Amniotic stem cell (primary cell): ENCODE measurements around the gene NRG3.

Experiments used
- DNase-seq: peaks from one replicate; lab custom pipeline; 2025; lab: John Stamatoyannopoulos, UW

Gene NRG3

DNA sequence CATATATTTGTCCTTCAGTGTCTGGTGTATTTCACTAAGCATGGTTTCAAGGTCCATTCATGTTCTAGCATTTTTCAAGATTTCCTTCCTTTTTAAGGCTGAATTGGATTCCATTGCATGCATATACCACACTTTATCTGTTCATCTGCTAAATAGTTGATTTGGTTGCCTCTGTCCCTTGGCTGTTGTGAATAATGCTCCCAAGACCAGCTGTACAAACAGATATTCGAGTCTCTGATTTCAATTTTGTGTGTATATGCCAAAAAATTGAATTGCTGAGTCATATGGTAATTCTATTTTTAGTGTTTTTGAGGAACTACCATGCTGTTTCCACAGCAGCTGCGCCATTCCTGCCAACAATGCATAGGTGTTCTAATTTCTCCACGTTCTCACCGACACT is 216.4 kb downstream of the NRG3 start:
- no peak for DNase-seq

DNA sequence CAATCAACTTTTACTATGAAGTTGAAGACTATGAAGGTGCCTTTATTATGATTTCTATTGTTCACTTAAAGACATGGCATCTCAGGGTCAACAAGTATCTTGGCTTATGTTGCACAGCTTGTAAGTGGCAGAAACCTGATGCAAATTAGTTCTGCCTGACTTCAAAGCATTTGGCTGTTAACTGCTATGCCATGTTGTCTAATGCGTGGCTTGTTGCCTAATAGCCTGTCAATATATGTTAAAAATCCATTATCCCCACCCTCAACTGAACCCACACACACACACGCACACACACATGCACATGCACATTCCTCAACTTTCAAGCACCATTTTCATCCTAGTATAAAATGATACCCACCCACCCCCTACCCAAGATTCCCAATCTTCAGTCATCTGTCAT is 217.1 kb downstream of the NRG3 start:
- DNase-seq = no peak

DNA sequence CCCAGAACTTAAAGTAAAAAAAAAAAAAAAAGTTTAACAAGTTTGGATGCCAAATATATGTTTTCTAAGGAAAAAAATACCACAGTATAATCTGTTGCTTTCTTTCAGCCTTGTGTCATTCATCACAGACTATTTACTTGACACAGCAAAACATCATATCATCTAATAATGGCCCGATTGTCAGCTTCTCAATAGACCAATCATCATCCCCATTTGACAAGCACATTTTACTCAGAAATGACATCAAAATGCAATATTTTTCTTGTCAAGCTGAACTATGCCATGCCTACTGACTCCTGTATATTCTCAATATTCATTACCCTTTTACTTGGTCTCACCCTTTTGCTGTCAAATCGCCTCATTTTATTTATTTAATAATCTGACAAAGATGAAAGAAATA is 249.7 kb downstream of the NRG3 start:
- DNase-seq = no peak

DNA sequence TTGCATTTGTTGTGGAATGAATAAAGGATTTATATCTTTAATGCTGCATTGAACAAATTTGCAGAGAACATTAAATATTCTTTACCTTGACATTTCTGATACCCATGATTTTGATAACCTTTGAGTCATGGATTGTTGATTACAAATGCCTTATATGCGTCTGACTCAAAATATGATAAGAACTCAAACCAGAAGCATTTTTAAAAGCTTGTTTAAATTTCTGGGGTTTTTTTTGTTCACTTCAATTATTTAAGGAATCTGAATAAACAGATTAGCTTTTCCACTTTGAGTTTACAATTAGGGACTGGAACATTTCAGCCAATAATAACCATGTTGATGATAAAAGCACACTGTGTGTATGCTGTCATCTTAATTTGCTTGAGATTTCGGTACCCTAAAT is 253.5 kb downstream of the NRG3 start:
- DNase-seq = no peak

DNA sequence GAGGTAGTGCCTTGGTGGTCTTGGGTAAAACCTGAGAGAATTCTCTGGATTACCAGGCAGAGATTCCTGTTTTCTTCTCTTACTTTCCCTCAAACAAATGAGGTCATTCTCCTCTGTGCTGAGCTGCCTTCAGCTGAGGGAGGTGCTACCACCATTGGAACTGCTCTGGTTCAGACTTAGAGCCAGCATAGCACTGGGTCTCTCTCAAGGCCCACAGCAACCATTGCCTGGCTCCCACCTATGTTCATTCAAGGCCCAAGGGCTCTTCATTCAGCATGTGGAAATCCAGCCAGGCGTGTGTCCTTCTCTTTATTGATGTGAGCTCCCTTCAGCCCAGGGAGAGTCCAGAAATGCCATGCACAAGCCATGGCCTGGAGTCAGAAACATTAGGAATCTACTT is 261.1 kb downstream of the NRG3 start:
- DNase-seq = no peak

DNA sequence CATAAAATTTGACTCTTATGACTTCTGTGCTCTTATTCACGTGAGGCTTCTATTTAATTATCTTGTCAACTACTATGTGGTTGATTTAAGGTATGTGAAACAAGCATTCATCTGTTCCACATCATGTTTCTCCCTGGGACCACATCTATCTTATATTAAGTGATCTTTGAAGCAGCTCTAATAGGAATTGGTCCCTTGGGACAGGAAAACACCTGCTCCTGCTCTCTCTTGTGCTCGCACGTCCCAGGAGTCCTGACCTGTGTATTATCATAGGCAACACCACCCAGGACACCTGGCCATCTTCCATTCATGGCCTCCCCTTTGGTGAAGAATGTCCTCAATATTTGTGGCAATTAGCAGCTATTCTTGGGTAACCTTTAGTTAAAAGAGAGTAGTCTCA is 269.2 kb downstream of the NRG3 start:
- no peak for DNase-seq

DNA sequence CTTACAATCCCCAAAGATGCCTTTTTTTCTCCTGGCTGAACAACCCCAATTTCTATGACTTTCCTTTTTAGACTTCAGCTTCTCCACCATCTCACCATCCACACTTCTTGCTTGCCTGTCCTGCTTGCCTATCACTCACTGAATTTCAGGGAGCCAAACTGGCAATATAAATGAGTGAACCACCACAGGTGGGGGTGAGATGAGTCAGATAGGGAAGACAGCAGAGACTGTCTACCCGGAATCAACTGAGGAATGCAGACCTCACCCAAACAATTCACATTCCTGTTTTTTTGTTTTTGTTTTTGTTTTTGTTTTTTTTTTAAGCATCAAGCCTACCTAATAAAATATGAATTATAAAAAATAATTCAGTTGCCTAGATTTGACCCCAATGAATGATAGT is 273.8 kb downstream of the NRG3 start:
- no peak for DNase-seq

DNA sequence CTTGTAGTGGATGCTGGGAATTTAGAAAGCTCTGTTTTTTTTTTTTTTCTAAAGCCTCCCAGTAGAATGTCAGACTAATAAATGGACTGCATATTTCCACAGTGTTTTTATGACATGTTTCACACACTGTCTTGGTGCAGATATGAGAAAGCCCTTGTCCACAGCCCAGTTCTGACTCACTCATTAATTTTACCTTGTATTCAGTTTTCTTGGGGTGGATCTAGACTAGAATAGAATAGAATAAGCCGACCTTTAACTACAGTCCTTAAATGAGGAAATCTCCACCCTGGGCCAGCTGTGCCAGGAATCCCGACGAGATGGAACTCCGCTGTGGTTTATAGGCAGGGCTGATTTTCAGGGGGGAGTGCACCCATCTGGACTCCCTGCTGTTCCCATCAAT is 274.7 kb downstream of the NRG3 start:
- no peak for DNase-seq

DNA sequence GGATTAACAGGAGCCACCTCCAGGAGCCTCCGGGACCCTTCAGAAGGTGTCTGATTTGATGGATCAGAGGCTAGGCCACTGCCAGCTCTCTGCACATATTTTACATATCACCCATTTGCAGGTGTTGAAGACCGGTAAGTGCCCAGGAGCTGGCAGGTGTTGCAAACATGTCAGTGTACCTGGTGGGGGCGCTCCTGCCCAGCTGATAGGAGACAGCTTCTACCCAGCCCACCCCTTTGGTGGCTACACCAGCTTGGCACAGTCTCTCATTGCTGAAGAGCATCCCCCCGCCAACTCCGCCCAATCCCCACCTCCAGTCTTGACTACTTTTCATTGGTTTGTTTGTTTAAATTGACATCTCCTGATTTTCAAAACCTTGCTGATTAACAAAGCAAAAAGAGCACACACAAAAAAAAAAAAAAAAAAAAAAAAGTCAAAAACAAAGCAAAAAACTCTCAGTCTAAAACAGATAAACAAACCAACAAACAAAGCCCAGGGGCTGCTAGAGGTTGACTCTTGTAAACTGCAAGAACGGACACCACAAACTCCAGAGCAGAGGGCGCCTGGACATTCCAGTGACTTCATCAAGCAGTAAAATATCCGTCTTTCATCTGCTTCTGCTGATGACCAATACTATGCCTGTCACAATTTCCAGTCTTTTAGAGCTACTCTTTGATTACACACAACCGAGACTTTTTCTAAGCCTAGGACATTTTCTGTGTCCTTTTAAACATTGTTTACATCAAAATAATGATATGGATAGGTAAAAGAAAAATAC is 275.3 kb downstream of the NRG3 start:
- no peak for DNase-seq

DNA sequence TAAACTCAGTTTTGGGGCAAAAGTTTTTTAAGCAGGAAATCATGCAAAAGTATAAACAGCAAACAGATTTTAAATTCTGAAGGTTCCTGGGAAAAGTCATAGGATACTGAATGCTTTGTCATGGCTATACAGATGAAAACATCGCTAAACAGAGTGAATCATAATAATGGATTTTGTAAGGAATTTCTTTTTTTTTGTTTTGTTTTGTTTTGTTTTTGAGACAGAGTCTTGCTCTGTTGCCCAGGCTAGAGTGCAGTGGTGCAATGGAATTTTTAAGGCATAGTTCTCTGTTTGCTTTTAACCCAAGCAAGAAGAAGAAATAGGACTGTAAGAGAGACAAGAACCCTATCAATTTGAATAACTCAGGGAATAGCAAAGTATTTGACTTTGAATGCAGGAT is 285.3 kb downstream of the NRG3 start:
- no peak for DNase-seq

DNA sequence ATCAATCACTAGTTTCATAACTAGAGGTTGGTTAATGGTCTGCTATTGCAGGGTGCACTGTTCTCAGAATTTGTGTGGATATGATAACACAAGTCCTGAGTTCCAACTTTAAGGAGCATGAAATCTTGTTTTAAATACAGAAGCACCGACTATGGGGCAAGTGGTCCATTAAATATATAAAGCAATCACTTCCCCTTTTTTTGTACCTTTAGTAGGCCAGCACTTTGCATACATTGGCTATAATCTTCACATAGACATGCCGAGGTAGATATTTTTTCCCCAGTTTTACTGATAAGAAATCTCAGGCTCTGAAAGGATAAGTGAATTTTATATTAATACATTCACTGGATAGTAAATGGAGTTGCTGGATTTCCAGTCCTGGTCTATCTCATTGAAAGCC is 286.3 kb downstream of the NRG3 start:
- no peak for DNase-seq

DNA sequence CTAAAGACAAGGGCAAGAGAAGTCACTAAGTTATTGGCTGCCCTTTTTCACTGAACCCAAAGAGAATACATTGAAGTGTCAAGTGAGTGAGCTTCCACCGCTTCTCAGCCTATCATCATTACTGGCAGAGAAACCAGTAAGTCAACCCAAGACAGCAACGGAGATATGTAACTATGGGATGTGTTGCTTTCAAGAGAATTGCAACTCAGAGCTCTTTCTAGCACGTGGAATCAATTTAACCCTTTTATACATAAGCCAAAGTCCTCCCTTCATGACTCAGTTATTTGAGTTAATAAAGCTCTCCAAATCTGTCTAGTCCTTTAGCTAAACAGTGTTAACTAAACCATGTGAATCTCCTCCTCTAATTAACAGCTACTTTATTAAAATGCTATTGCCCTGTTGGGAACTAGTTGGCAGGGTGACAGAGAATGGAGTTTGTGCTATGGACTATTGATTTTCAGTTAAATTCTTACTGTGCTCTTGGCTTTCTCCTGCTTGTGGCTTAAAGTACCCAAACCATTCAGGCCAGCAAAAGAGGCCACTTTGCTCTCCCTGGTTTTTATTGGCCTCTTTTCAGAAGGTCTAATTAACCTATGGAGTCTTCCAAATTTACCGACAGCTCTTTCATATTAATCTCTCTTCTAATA is 287.7 kb downstream of the NRG3 start:
- DNase-seq = no peak

DNA sequence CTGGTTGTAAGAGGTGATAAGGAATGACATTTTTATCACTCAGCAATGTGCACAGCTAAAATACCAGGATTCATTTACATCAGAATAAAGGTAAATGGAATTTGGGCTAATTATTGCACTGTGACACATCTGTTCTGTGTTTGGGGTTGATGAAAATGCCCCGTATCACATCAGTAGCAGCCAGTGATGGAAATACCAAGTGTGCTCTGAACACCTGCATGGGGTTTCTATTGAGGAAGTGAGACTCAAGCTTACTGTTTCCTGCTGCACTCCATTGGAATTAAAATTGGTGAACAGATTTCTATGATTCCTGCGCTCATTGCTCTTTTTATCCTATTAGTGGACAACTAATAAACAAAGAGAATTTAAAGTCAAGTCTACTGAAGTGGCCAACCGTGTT is 296.9 kb downstream of the NRG3 start:
- DNase-seq = no peak

DNA sequence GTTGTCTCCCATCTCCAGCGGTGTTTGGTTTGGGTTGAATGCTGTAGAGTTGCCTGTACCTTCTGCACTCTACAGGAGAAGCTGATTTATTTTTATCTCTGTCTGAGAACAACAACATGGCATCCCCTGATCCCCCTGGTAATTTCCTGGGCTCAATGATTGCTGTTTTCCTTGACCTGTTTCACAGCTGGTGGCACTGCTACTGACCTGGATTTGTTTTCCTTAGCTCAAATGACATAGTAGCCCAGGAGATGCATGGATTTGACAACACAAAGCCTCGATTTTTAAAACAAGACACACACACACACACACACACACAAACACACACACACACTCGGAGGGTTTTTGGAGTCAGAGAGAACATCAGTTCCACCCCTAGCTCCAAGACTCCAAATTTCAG is 301.6 kb downstream of the NRG3 start:
- DNase-seq = no peak

DNA sequence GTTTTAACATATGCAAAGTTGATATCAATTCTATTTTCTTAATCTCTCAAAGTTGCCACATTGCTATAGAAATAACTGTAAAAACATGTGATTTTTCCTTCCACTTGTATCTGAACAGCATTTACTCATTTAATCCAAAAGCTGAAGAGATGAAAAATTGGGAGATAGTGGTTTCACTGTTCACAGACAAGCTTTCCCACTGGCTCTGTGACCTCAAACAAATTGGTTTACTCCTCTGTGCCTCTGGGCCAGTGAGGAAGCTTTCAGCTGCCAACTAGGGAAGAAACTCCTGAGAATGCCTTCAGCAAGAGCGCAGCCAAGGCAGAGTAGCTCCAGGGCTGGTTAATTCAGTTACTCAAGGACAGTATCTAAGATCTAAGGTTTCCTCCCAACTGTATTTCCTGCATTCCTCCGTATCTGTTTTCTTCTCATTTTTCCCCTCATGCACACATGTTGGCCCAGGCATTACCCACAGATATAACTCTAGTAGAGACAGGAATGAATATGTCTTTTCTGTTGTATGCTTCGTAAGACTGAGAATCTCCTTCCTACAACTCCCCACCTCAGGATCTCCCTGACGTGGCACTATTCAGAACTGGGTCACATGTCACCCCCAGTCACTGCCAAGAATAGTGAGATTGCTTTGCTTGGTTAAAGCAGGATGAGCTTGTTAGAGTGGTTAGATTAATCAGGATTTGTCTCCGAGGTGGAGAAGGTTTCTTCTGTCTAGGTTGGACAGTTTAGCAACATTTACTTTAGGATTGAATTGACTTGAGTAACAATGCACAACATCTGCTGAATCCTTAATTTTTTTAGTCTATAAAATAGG is 315.7 kb downstream of the NRG3 start:
- no peak for DNase-seq

DNA sequence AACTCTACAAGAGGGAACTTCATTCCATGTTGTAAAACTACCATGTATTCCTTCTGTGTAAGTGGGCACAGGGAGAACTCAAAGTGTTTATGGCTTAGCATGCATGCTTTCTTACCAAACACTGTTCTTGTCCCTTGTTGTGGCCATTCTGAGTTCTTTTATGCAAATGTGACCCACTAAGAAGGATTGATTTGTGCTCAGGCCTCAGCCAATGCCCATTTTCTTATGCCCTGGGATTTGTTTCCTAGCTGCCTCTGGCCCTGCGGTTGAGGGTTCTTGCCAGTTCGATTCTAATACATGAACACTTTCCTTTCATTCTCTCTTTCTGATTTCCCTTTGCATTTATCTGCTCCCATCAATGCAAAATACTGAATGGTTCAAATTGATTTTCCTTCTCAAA is 316.7 kb downstream of the NRG3 start:
- DNase-seq = no peak

DNA sequence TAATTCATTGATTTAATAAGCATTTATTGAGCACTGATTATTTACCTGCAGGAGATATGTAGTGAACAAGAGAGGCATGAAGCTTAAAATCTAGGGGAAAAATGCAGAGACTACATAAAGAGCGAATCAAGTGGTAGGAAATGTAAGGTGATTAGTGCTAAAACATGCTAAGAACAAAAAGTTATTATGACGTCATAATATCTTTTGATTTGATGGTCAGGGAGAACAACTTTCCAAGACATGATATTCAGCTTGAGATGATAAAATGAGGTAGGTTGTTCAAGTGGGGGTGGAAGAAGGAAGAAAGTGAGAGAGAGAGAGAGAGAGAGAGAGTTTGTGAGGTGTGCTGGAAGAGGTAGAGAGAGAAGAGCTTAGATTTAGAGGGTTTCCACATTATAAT is 317.7 kb downstream of the NRG3 start:
- DNase-seq = no peak

DNA sequence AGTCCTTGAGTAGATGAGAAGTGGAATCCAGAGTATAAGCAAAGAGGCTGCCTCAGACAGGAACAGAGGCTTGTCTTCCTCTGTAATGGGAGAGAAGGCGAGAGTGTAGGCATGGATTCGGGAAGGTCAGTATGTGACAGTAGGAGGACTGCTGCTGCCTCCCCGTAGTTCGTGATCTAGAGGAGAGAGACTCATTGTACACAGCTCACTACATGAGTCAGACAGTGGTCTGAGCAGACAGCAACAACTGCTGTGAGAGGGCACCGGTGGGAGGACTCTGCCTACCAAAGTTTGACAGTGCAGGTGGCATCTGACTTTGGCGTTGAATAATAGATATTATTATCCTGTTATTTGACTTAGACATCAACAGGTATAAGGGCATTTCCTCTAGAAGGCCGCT is 319.4 kb downstream of the NRG3 start:
- DNase-seq = no peak

DNA sequence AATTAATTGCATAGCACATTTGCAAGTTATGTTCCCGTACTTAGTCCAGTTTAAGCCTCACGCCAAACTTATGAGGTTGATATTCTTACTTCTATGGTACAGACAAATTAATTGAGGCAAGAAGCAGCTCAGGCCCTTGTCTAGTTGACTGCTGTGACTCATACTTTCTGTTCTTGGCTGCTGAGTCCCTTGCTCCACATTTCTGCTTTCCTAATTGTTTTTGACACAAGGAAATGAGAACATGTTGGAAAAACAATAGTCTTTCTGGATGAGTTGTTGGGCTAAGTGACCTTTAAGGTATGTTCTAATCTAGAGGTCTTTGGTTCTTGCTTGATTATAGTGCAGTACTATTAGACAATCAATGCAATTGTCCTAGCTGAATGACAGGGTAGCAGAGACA is 331.8 kb downstream of the NRG3 start:
- no peak for DNase-seq

DNA sequence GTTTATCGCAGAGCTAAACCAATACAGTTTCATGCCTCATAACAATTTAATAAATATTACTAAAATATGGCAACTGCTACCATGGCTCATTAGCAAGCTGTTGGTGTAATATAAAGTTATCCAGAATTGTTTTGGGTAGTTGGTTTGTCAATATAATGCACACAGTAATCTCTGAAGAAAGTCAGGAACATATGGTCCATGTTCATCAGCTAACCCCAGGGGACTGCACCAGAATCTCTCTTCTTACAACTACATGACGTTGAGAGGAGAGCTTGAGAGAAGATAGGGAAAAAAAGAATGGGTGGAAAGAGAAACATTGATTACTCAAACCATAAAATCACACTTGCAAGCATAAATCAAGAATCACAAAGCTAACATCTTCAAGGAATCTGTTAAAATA is 333.7 kb downstream of the NRG3 start:
- DNase-seq = no peak

DNA sequence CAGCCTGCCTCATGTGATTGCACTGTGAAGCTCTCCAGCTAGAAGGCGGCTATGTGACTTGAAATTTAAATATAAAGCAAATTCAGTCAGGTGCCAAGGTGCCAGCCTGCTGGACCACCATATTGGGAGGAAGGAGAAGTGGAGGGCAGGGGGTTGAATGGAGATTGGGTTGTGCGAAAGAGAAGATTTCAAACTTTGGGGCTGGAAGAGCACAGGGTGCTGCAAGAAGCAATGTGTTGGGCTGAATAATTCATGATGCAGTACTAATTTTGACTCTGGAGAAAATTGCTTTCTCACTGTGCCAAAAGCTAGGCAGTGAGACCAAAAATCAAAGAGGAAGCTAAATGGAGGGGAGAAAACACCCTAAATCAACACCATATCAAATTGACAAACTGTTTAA is 335.3 kb downstream of the NRG3 start:
- no peak for DNase-seq

DNA sequence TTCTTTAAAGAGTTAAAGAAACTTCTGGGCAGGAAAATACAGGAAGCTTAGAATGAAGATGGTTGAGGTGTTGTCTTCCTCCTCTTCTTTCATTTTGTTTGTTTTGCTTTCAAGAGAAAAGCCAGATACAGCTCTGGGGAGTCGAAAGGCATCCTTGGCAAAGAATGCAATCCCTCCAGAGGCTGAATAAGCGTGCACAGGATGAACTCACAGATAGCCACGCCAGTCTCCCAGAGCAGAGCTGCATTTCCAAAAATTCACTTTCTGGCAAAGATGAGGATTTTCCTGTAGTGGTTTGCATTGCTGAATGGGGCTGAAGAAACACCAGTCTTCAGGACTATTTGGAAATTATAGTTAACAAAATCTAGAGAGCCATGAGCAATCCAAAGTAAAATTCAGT is 336.4 kb downstream of the NRG3 start:
- DNase-seq = no peak

DNA sequence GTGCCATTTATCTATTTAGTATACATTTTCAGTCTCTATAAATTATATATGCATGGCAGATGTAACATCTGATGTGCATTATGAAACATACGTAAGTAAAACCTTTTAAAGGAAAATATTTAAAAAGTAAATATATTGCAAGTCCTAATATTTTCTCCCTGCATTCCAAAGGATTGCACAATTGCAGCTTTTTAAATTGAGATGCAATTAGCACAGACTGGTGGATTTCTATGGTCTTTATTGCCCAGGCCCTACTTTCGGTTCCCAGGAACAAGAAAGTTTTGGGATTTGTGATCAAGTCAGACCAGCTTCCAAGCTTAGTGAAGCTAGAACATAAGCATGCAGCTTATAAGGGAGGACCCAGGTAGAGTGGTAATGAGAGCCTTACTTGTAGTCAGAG is 337.8 kb downstream of the NRG3 start:
- DNase-seq = no peak
